K562 (cell line): ENCODE measurements around the gene UNC45A. TPM values are rescaled to one million over a fixed set of nuclear protein-coding genes. Genes with fewer than 3 reads are reported as not detected.
A peak's percentile ranks its signal among the peaks of the same experiment; 100 is the strongest.

Experiments
- ATAC-seq: fragments of 200-7000 bp; cut with Tn5 transposase; 3 replicates; pipeline ENCODE4 v1.9.1; 2020; ENCODE audit warnings: moderate library complexity
- BruUV-seq: library from RNA; stranded (reverse); fragments of 400-500 nt; replicated peaks from 2 replicates; lab custom pipeline; 2021; lab: Mats Ljungman, UMichigan
- CTCF ChIA-PET: fragments of 300-600 bp; formaldehyde crosslinking; extraction: SDS; loops from one replicate; lab custom pipeline; 2021; ENCODE audit warnings: low intra/inter-chr PET ratio; lab: Yijun Ruan, JAX
- POLR2A ChIA-PET: fragments of 300-600, 350-650 bp; sonication (Branson Sonifier 250); formaldehyde crosslinking; extraction: SDS; loops from one replicate; lab custom pipeline; 2021; ENCODE audit warnings: antibody characterized with exemption, inconsistent platforms; lab: Yijun Ruan, JAX
- DNase-seq, 4 experiments: peaks; one replicate each; pipeline versions ENCODE4 v3.0.0 to v3.0.0-alpha.2; 2011 to 2018; ENCODE audit warnings: low spot score in 3 of 4, mixed read lengths in 3 of 4; ENCODE audit errors: extremely low read depth in 1 of 4
- FAIRE-seq: peaks from 2 replicates; lab custom pipeline; 2011; peaks lifted over from hg19 to GRCh38; lab: Jason Lieb, UNC
- H2AFZ ChIP-seq: 2 replicates; pipeline ENCODE4 v1.6.0; 2011; ENCODE audit warnings: low read depth, low read length, control low read depth, inconsistent platforms
- H3K27ac ChIP-seq: fragments of 200-600 bp; 3 replicates; pipeline ENCODE4 v1.8.0; 2011; ENCODE audit warnings: low read depth, mild to moderate bottlenecking, control low read depth, inconsistent platforms, low read length, moderate library complexity, mixed read lengths; ENCODE audit errors: extremely low read depth
- H3K27me3 ChIP-seq, 2 experiments: fragments of 300-600 bp in 1 of 2; 2 replicates in 1 of 2; 3 replicates in 1 of 2; pipeline versions ENCODE4 v1.6.0 to v1.8.0; 2011; ENCODE audit warnings: inconsistent platforms in 2 of 2, low read length in 2 of 2, mild to moderate bottlenecking in 1 of 2, mixed read lengths in 1 of 2, moderate library complexity in 1 of 2; ENCODE audit not compliant: control insufficient read depth in 2 of 2, insufficient read depth in 2 of 2
- H3K36me3 ChIP-seq: fragments of 300-600 bp; 3 replicates; pipeline ENCODE4 v1.8.0; 2011; ENCODE audit warnings: mild to moderate bottlenecking, low read length, inconsistent platforms; ENCODE audit not compliant: control insufficient read depth, insufficient read depth
- H3K4me1 ChIP-seq, 2 experiments: fragments of 200-600 bp in 1 of 2; replicated peaks in 1 of 2; 2 replicates in 1 of 2; 3 replicates in 1 of 2; pipeline versions ENCODE4 v1.5.1 to v1.8.0; 2011; ENCODE audit warnings: inconsistent platforms in 2 of 2, low read length in 2 of 2, mild to moderate bottlenecking in 1 of 2, mixed read lengths in 1 of 2, moderate library complexity in 1 of 2; ENCODE audit not compliant: control insufficient read depth in 2 of 2, insufficient read depth in 2 of 2
- H3K4me2 ChIP-seq: 2 replicates; pipeline ENCODE4 v1.6.1; 2011; ENCODE audit warnings: low read length, control low read depth, inconsistent platforms, mixed read lengths; ENCODE audit not compliant: insufficient read depth
- H3K4me3 ChIP-seq: fragments of 200-600 bp; sonication (generic), shearing (Covaris generic); 2 replicates; pipeline ENCODE4 v1.5.1; 2016; ENCODE audit warnings: control low read depth, inconsistent platforms
- H3K79me2 ChIP-seq: fragments of 200-600 bp; 3 replicates; pipeline ENCODE4 v1.8.0; 2011; ENCODE audit warnings: low read length, inconsistent platforms; ENCODE audit not compliant: control insufficient read depth, insufficient read depth
- H3K9ac ChIP-seq, 2 experiments: 2 replicates each; pipeline versions ENCODE4 v1.6.0 to v1.6.1; 2011; ENCODE audit warnings: low read depth in 2 of 2, low read length in 2 of 2, control low read depth in 1 of 2, inconsistent platforms in 1 of 2, mild to moderate bottlenecking in 1 of 2, mixed read lengths in 1 of 2; ENCODE audit not compliant: insufficient read depth in 1 of 2
- H3K9me1 ChIP-seq: one replicate; pipeline ENCODE4 v1.6.0; 2011; ENCODE audit warnings: inconsistent platforms, mild to moderate bottlenecking, low read length, moderate library complexity; ENCODE audit not compliant: control insufficient read depth, insufficient read depth
- H3K9me3 ChIP-seq: replicated peaks from 2 replicates; pipeline ENCODE4 v1.5.1; 2011; ENCODE audit warnings: low read depth, low read length, inconsistent platforms; ENCODE audit not compliant: control insufficient read depth, insufficient read depth
- H4K20me1 ChIP-seq: replicated peaks from 2 replicates; pipeline ENCODE4 v1.6.1; 2011; ENCODE audit warnings: low read length, inconsistent platforms, mixed read lengths; ENCODE audit not compliant: control insufficient read depth, insufficient read depth
- CBX1 ChIP-seq: sonication (generic); IDR thresholded peaks from 2 replicates; pipeline ENCODE4 v1.6.1; 2016; ENCODE audit warnings: antibody characterized with exemption, low read depth, mild to moderate bottlenecking
- CHD1 ChIP-seq: fragments of 200-600 bp; sonication (generic); IDR thresholded peaks from one replicate; pipeline ENCODE4 v1.6.1; 2012; ENCODE audit warnings: mild to moderate bottlenecking, moderate library complexity, low read length, inconsistent platforms
- MAFK ChIP-seq: IDR thresholded peaks from 2 replicates; pipeline ENCODE4 v1.6.1; 2011; ENCODE audit warnings: low read length, improper control_type of control experiment
- MECOM ChIP-seq: fragments of 250-450 bp; sonication (Bioruptor Pico); IDR thresholded peaks from 2 replicates; pipeline ENCODE4 v1.8.0; 2022; ENCODE audit warnings: inconsistent platforms
- PHTF2 ChIP-seq: fragments of 250-450 bp; sonication (Bioruptor Pico); IDR thresholded peaks from 2 replicates; pipeline ENCODE4 v1.5.0; 2021; ENCODE audit warnings: mild to moderate bottlenecking
- POLR2AphosphoS5 ChIP-seq: IDR thresholded peaks from 2 replicates; pipeline ENCODE4 v1.6.1; 2011; ENCODE audit warnings: mild to moderate bottlenecking, low read depth, low read length, moderate library complexity; ENCODE audit not compliant: control insufficient read depth, insufficient read depth
- POLR2G ChIP-seq: fragments of 200-400 bp; formaldehyde crosslinking; IDR thresholded peaks from 2 replicates; pipeline ENCODE4 v1.6.1; 2017; ENCODE audit warnings: low read depth, mild to moderate bottlenecking, antibody characterized with exemption, low read length, moderate library complexity
- SIRT6 ChIP-seq: IDR thresholded peaks from one replicate; pipeline ENCODE4 v1.6.1; 2012; ENCODE audit warnings: low read depth, mild to moderate bottlenecking, control low read depth, inconsistent platforms, low read length, moderate library complexity
- SRF ChIP-seq, 2 experiments: fragments of 250-450, 450-650 bp in 1 of 2; sonication (Bioruptor Pico) in 1 of 2; sonication (generic) in 1 of 2; formaldehyde crosslinking; IDR thresholded peaks; 2 replicates each; pipeline versions ENCODE4 v1.5.0 to v1.5.1; 2020 to 2022; ENCODE audit warnings: mild to moderate bottlenecking in 1 of 2, missing genetic modification reagents in 1 of 2
- TAF9B ChIP-seq: fragments of 450-650 bp; IDR thresholded peaks from 2 replicates; pipeline ENCODE4 v1.6.1; 2018; ENCODE audit warnings: mild to moderate bottlenecking; ENCODE audit not compliant: partially characterized antibody
- TBL1XR1 ChIP-seq, 2 experiments: IDR thresholded peaks; 2 replicates each; pipeline ENCODE4 v1.6.1; 2012; ENCODE audit warnings: improper control_type of control experiment in 2 of 2, low read length in 2 of 2, mild to moderate bottlenecking in 1 of 2
- ZNF583 ChIP-seq: fragments of 250-450 bp; sonication (Bioruptor Pico); IDR thresholded peaks from 2 replicates; pipeline ENCODE4 v1.4.0; 2020
- WGBS: fragments of 100-300 bp; shearing (Covaris generic); methylation state at CpG from one replicate; pipeline ENCODE4 v1.1.6; 2016; ENCODE audit warnings: low coverage, mixed read lengths; ENCODE audit not compliant: insufficient coverage; ENCODE audit errors: missing lambda C conversion rate; 5-methylcytosine and 5-hydroxymethylcytosine counted together
- in situ Hi-C: fragments of 300-500 bp; cut with MboI; formaldehyde crosslinking; loops from 4 replicates; pipeline ENCODE4 v1.15.0; 2018; ENCODE audit warnings: inconsistent platforms, mixed read lengths
- intact Hi-C: fragments of 100-400 bp; cut with micrococcal nuclease; formaldehyde crosslinking; loops from 2 replicates; pipeline ENCODE4 v1.14.2; 2022
- polyA plus RNA-seq, 8 experiments: library from polyadenylated mRNA; depleted of rRNA in 4 of 8; stranded (reverse) in 5 of 8; unstranded in 3 of 8; fragments of >200 nt; fragmentation: Nextera tagmentation in 2 of 8; fragmentation: Illumina TruSeq in 1 of 8; extraction: Ambion mirVana in 2 of 8; extraction: Trizol in 1 of 8; gene quantifications; 2 replicates each; pipeline versions ENCODE4 v1.2.1 to v1.2.3, GENCODE V29; 2011 to 2014; ENCODE audit warnings: inconsistent platforms in 1 of 8, missing spikeins in 1 of 8
- total RNA-seq, 7 experiments: library from RNA; depleted of rRNA in 6 of 7; stranded (reverse); fragments of >200 nt in 6 of 7; fragmentation: Illumina TruSeq in 2 of 7; extraction: Trizol in 2 of 7; gene quantifications; 2 replicates each; pipeline versions ENCODE4 v1.2.1 to v1.2.3, GENCODE V29; 2011 to 2021; ENCODE audit warnings: low replicate concordance in 1 of 7
- TF ChIP-seq, protein P1 (sequence below), 2 experiments: fragments of 450-650 bp; IDR thresholded peaks; 2 replicates each; pipeline ENCODE4 v1.6.1; 2016; ENCODE audit warnings: mild to moderate bottlenecking in 2 of 2, borderline replicate concordance in 1 of 2, low read depth in 1 of 2, moderate library complexity in 1 of 2

Gene UNC45A
- total and polyA plus RNA-seq, 9 of the 15 experiments (the other 6 are each of a cell fraction or from before 2014, with no cell fraction given): 22.4 to 79.3 (median 43.7) TPM

DNA sequence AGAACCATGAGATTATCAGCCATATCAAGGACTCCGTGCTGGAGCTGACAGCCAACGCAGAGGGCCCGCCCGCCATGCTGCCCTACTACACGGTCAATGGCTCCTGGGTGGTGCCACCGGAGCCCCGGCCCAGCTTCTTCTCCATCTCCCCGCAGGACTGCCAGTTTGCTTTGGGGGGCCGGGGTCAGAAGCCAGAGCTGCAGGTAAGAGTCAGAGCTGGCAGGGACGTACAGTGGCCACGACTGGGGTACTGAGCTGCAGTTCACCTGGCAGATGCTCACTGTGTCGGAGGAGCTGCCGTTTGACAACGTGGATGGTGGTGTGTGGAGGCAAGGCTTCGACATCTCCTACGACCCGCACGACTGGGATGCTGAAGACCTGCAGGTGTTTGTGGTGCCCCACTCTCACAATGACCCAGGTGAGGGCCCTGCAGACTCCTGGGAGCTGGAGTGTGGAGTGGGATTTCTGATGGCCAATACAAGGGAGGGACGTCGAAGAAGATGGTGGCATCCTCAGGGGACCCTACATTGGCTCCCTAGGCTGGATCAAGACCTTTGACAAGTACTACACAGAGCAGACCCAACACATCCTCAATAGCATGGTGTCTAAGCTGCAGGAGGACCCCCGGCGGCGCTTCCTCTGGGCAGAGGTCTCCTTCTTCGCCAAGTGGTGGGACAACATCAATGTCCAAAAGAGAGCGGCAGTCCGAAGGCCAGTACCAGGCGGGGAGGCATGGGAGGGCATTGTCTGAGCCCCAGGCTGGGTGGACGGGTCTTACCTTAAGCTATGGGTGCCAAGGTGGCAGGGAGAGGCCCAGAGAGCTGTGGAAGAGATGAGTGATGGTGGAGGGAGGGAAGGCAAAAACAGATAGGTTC is 29.5 kb upstream of the UNC45A start:
- peak overlapping the region in 1 of 2 experiments; percentile 86; a peak in 2 of 4 replicates for H3K9ac ChIP-seq
- 95% methylated on average over 21 of the region's 28 CpGs for WGBS
- intact Hi-C loops: no loop called here
- ChIA-PET CTCF (no interaction called here), POLR2A (interaction anchor here (0.6 to 7.0 kb wide), 7 partner anchors 10 to 672 kb away, joined by 3 to 70 read pairs (median 5); partner anchors contain the start of genes GDPGP1, HDDC3 and UNC45A)
- H2AFZ ChIP-seq: no peak overlapping the region
- H3K4me2 ChIP-seq: peak overlapping the region; percentile 15; the same call in 1 of the 2 replicates
- no peak for FAIRE-seq
- no peaks in the 10 kb centered on the region for H3K9me3 ChIP-seq
- H4K20me1 ChIP-seq: no peaks in the 10 kb centered on the region
- peaks cover 4% of the 10 kb centered on the region for H3K9me1 ChIP-seq
- H3K4me3 ChIP-seq: no peak overlapping the region
- H3K27ac ChIP-seq: no peak overlapping the region; the same call in 2 of the 3 replicates
- peaks cover 60% of the 10 kb centered on the region for H3K36me3 ChIP-seq
- peaks cover 52% of the 10 kb centered on the region for H3K79me2 ChIP-seq
- no TSS peak for BruUV-seq
- H3K27me3 ChIP-seq: no peaks in the 10 kb centered on the region
- peaks cover 18 to 58% of the 10 kb centered on the region in 2 experiments; a peak in 4 of 5 replicates for H3K4me1 ChIP-seq
- in situ Hi-C loops: no loop called here
- ATAC-seq: no peak
- no peak for DNase-seq
- no peak for TF ChIP-seq SIRT6
- TF ChIP-seq CHD1: no peak
- TF ChIP-seq, protein P1, sequence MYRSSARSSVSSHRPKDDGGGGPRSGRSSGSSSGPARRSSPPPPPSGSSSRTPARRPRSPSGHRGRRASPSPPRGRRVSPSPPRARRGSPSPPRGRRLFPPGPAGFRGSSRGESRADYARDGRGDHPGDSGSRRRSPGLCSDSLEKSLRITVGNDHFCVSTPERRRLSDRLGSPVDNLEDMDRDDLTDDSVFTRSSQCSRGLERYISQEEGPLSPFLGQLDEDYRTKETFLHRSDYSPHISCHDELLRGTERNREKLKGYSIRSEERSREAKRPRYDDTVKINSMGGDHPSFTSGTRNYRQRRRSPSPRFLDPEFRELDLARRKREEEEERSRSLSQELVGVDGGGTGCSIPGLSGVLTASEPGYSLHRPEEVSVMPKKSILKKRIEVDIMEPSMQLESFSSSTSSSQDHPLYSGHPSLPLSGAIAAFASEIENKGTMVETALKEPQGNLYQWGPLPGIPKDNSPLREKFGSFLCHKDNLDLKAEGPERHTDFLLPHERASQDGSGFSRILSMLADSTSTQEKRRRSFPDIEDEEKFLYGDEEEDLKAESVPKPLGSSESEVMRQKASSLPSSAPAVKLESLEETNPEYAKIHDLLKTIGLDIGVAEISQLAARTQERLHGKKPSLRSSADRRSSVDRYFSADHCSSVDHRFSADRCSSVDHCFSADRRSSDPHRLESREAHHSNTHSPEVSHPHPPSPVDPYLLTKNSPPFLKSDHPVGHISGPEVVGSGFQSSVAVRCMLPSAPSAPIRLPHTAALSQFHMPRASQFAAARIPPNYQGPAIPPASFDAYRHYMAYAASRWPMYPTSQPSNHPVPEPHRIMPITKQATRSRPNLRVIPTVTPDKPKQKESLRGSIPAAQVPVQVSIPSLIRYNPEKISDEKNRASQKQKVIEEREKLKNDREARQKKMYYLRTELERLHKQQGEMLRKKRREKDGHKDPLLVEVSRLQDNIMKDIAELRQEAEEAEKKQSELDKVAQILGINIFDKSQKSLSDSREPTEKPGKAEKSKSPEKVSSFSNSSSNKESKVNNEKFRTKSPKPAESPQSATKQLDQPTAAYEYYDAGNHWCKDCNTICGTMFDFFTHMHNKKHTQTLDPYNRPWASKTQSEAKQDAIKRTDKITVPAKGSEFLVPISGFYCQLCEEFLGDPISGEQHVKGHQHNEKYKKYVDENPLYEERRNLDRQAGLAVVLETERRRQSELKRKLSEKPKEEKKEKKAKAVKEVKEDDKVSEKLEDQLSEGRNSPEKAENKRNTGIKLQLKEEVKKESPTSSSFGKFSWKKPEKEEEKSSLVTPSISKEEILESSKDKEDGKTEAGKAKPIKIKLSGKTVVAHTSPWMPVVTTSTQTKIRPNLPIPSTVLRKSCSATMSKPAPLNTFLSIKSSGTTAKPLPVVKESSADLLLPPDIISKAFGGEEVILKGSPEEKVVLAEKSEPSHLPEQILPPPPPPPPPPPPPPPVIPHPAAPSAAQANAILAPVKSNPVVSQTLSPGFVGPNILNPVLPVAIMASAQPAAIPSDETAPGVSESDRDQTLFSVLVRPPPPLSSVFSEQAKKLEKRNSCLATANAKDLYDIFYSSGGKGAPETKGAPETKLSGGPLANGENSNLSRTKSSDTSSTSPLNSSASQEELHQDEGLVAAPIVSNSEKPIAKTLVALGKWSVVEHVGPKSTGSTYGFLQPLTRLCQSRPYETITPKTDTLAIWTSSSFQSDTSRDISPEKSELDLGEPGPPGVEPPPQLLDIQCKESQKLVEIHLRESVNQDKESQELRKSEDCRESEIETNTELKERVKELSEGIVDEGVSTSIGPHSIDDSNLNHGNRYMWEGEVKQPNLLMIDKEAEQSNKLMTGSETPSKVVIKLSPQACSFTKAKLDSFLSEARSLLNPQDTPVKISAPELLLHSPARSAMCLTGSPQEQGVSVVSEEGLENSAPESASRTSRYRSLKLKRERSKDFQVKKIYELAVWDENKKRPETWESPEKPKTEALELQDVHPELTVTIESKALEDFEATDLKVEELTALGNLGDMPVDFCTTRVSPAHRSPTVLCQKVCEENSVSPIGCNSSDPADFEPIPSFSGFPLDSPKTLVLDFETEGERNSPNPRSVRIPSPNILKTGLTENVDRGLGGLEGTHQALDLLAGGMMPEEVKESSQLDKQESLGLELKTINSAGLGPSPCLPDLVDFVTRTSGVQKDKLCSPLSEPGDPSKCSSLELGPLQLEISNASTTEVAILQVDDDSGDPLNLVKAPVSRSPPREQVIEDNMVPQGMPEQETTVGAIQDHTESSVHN (IDR thresholded peaks at IDR 0.05; ENCODE audit: borderline replicate concordance in 1 of 2, low read depth in 1 of 2): no peak
- no peak for TF ChIP-seq TAF9B
- TF ChIP-seq ZNF583 (CRISPR knock-in tag): no peak
- 0 out of 2 replicates have a peak, but pooled peaks have one; percentile 41 for TF ChIP-seq POLR2G
- TF ChIP-seq PHTF2: no peak
- TF ChIP-seq SRF (CRISPR knock-in tag; IDR thresholded peaks at IDR 0.05): no peak
- no peak for TF ChIP-seq CBX1
- 0 out of 2 replicates have a peak, but pooled peaks have one; percentile 19 for TF ChIP-seq POLR2AphosphoS5
- no peak for TF ChIP-seq MAFK
- no peak for TF ChIP-seq MECOM
- no peak for TF ChIP-seq TBL1XR1 (IDR thresholded peaks at IDR 0.05; ENCODE audit: low read length in 2 of 2)
